GM21526 (cell line): ENCODE measurements around the gene CDC42BPG.
"Not testable (repeated sequence)": the region's sequence is repeated elsewhere in the genome, so short reads cannot be mapped to it uniquely, and the experiment has no call there.

Experiments
- ATAC-seq: cut with Tn5 transposase; IDR thresholded peaks from one replicate; pipeline ENCODE4 v1.9.1; 2021; ENCODE audit warnings: moderate library complexity; ENCODE audit not compliant: unreplicated experiment, low FRiP score

The CDC42BPG gene

DNA sequence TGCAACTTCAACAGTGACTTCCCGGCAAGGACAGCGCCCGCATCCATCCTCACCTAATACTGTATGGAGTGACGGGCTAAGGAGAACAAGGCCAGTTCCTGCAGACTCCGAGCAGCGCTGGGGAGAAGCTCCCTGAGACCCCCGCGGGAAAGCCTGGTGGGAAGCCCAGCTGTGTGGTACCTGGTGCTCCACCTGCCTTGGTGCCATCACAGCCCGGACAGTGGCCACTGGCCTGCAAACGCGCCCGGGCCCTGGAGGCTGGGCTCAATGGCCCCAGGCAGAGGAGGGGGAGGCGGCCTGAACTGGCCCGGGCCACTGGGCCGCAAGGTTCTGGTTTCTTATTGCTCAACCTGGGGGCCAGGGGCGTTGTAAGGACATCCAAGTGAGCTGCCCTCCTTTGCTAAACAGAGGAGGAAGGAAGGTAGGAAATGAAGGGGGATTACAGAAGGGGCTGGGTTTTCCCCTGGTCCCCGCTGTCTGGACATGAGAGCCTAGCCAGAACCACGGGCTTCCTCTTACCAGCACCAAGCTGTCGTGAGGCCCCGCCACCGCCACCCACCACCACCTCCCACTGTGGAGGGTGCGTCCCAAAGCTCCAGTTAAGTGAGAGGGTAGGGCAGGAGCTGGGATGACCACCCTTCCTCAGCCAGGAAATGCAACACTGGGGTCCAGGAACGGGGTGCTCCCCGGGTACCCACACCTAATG is 8.5 kb upstream of the CDC42BPG start:
- no peak for ATAC-seq

GRCh38 chr11:64851831-64852351 is 7.4 kb upstream of the CDC42BPG start:
- ATAC-seq: peak; percentile 8

GRCh38 chr11:64850979-64851567 is 6.6 kb upstream of the CDC42BPG start:
- peak; percentile 40 for ATAC-seq

DNA sequence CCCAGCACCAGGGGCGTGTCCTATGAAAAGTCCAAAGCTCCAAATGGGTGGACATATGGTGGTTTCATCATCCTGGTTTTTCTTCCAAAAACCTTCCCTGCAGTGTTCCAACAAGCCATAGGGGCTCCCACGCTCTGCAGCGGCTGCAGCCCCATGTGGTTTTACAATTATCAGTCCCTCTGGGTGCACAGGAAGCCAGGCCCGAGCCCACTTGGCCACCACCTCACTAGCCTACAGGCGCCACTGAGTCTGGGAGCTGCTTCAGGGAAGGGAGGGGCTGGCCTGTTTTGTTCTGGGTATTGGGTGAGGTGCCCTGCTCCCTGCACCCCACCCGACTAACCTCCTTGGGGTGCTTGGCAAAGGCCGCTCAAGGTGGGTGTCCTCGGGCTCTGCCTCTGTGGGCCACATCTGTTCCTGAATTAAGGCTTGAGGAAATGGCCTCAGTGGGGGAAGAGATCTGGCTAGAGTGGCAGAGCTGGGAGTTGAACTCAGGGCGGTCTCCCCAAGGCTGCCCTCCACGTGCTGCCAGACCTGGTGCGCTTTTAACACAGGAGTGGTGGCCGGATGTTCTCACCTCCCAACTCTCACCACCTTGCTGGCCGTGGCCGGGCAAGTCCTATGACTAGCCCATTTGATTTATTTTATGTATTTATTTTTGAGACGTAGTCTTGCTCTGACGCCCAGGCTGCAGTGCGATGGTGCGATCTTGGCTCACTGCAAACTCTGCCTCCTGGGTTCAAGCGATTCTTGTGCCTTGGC is 5.3 kb upstream of the CDC42BPG start:
- no peak for ATAC-seq

- no peak for ATAC-seq
Observed at GRCh38 chr11:64848826-64849597, 4.6 kb upstream of the CDC42BPG start.

DNA sequence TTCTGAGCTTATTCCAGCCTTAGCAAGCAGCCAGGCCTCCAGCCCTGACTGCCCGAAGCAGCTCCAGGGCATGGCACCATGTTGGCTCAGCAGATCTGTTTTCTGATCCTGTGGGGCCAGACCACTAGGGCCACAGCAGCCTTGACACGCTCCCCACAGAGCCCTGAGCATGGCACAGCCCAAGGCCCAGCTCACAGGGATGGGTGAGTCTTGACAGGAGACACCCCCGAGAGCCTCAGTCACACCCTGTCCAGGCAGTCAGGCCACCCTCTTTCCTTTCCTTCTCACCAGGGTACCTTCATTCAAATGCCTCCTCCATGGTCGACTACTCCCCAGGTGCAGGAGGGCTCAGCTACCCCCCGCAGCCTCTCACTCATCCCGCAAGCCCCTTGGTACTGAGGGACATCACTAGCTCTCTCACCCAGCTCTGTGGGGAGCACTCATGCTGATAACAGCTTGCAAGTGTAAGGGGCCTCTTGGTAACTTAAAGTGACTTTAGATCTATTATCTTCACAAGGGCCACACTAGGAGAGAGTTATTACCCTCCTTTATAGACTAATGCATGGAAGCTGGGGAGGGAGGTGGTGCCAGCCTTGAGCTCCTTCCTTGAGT is 3.9 kb upstream of the CDC42BPG start:
- ATAC-seq: no peak

- no peak for ATAC-seq
Observed at GRCh38 chr11:64846998-64847666, 2.7 kb upstream of the CDC42BPG start.

DNA sequence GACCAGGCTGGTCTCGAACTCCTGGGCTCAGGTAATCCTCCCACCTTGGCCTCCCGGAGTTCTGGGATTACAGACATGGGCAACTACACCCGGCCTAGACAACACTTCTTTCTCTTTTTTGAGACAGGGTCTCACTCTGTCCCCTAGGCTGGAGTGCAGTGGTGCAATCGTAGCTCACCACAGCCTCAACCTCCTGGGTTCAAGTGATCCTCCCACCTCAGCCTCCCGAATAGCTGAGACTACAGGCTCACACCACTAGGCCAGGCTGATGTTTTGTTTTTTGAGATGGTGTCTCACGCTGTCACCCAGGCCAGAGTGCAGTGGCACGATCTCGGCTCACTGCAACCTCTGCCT is 1.3 kb upstream of the CDC42BPG start:
- ATAC-seq: not testable (repeated sequence)

- no peak for ATAC-seq
Observed at GRCh38 chr11:64845129-64845775, 799 bp upstream of the CDC42BPG start.

DNA sequence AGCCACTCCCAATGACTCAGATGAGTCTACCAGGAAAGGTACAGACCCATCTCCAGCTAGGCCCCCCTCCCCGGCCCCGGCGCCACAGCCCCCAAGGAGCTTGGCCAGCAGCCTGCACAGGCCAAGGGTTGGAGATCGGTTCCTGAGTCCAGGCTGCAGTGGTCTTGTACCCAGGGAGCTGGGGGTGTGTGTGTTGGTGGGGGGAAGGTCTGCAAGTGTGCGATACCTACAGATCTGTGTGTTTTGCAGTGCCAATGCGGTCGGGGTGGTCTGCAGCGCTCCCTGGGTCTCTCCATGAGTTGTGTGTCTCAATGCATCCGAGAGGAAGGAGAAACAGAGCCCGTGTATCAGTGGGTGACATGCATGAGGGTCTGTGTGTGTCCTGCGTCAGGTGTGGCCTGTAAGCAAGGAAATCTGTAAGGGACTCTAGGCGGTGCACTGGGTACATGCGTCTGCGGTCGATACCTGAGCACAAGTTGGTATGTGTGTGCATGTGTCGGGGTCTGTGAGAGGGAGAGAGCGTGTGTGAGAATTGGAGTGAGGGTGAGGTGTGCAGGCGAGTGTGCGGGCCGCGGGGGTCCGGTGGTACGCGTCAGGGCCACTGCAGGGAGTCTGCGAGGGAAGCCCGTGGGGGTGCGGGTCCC is 645 bp downstream of the CDC42BPG start:
- ATAC-seq: no peak

- ATAC-seq: no peak
Observed at GRCh38 chr11:64842851-64843685, 1.4 kb downstream of the CDC42BPG start.

DNA sequence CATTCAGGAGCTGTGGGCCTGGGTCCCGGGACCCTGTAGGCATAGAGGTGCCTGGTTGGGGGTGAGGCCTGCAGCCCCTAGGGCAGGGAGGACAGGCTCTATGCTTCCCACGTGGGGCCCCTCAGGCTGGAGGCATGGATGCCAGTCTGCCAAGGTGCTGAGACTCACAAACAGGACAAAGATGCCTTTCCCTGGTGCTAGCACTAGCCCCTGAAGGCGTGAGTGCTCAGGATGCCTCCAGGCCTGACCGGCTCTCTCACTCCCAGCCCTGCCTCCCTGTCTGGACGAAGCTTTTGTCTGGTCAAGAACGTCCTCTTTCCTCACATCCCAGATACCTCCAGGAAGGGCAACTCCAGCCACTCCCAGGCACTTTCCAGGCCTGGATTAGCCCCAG is 2.1 kb downstream of the CDC42BPG start:
- no peak for ATAC-seq

GRCh38 chr11:64841592-64842365 is 2.7 kb downstream of the CDC42BPG start:
- no peak for ATAC-seq

- ATAC-seq: no peak
Observed at GRCh38 chr11:64839887-64840782, 4.3 kb downstream of the CDC42BPG start.

GRCh38 chr11:64839335-64839734 is 5.1 kb downstream of the CDC42BPG start:
- no peak for ATAC-seq

- ATAC-seq: no peak
Observed at GRCh38 chr11:64838600-64839334, 5.7 kb downstream of the CDC42BPG start.
